Transverse colon (tissue), 4 donors: ENCODE data around the gene EIF1AD.

Source experiments
- EP300 ChIP-seq: sonication (generic); formaldehyde crosslinking; IDR thresholded peaks from one replicate; pipeline ENCODE4 v1.6.1; 2017; ENCODE audit warnings: antibody characterized with exemption, low read depth
- POLR2A ChIP-seq: fragments of 450-650 bp; IDR thresholded peaks from one replicate; pipeline ENCODE4 v1.6.1; 2016; ENCODE audit warnings: antibody characterized with exemption, mild to moderate bottlenecking, moderate library complexity
- POLR2AphosphoS5 ChIP-seq, 3 donors: sonication (generic); formaldehyde crosslinking; IDR thresholded peaks; one replicate each; pipeline ENCODE4 v1.6.1; 2016; ENCODE audit warnings: antibody characterized with exemption in 3 of 3
- TF ChIP-seq, protein P1 (sequence below), 5 experiments: fragments of 200-600 bp in 3 of 5; fragments of 450-650 bp in 2 of 5; sonication (generic) in 3 of 5; IDR thresholded peaks; 1 replicate in 2 of 5; 2 replicates in 3 of 5; pipeline ENCODE4 v1.5.1; 2016 to 2017; ENCODE audit warnings: antibody characterized with exemption in 5 of 5, inconsistent platforms in 3 of 5, mild to moderate bottlenecking in 2 of 5, moderate library complexity in 1 of 5

DNA sequence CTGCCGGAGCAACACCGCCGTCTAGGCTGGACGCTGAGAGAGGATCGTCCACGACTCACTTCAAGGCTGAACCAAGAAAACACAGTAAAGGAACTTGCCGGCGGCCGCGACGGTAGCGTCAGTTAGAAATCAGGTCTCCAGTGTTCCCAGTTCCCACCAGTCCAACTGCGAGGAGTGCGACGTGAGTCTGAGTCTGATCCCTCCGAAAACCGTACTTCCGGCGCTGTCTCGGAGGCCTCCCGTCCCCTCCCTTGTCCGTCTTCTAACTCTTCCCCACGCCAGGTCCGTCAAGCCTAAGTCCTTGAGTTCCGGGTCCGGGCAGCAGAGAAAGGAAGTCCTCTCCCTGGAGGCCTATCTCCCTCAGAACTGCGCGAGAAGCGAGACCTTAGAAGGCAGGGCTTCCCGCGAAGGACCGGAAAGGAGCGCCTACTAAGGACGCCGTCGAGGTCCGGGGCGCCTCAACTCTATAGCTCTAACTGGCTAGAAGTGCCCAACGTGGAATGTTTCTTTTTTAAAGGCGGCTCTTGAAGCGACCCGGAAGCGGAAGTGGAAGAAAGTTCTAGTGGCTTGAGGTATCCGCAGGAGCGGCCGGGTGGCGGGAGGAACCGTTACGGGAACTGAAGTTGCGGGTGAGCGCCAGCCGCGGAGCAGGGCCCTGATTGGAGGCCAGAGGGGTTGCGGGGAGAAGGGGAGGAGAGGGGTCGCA lies at the start of gene EIF1AD, which contains the start of gene BANF1:
- TF ChIP-seq POLR2A (peak; percentile 70), POLR2AphosphoS5 (IDR thresholded peaks at IDR 0.05) (peak; percentile 78 to 89 (median 80)), EP300 (no peak)
- TF ChIP-seq, protein P1, sequence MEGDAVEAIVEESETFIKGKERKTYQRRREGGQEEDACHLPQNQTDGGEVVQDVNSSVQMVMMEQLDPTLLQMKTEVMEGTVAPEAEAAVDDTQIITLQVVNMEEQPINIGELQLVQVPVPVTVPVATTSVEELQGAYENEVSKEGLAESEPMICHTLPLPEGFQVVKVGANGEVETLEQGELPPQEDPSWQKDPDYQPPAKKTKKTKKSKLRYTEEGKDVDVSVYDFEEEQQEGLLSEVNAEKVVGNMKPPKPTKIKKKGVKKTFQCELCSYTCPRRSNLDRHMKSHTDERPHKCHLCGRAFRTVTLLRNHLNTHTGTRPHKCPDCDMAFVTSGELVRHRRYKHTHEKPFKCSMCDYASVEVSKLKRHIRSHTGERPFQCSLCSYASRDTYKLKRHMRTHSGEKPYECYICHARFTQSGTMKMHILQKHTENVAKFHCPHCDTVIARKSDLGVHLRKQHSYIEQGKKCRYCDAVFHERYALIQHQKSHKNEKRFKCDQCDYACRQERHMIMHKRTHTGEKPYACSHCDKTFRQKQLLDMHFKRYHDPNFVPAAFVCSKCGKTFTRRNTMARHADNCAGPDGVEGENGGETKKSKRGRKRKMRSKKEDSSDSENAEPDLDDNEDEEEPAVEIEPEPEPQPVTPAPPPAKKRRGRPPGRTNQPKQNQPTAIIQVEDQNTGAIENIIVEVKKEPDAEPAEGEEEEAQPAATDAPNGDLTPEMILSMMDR (IDR thresholded peaks at IDR 0.05), result no peak
